Heart left ventricle (tissue), 16 donors: ENCODE data around the gene ELMOD3. TPM values are rescaled to one million over a fixed set of nuclear protein-coding genes. Genes with fewer than 3 reads are reported as not detected.

Source experiments
- ATAC-seq, 4 donors: fragments of 200-7000 bp; cut with Tn5 transposase; one replicate each; pipeline ENCODE4 v1.9.1; 2020 to 2022; ENCODE audit warnings: moderate library complexity in 4 of 4, mild to moderate bottlenecking in 3 of 4, moderate number of reproducible peaks in 1 of 4
- DNase-seq, 5 donors: peaks; one replicate each; pipeline ENCODE4 v3.0.0-alpha.2; 2020
- H3K27ac ChIP-seq, 12 donors: fragments of 200-600 bp; sonication (generic) in 4 of 12; one replicate each; pipeline versions ENCODE4 v1.5.0 to v1.8.0; 2016 to 2022; ENCODE audit warnings: mild to moderate bottlenecking in 2 of 12
- H3K27me3 ChIP-seq, 9 donors: fragments of 200-600 bp; sonication (generic) in 2 of 9; one replicate each; pipeline versions ENCODE4 v1.5.1 to v1.8.0; 2016 to 2022; ENCODE audit warnings: mild to moderate bottlenecking in 3 of 9
- H3K36me3 ChIP-seq, 9 donors: fragments of 200-600 bp; sonication (generic) in 2 of 9; one replicate each; pipeline versions ENCODE4 v1.5.0 to v1.8.0; 2018 to 2022; ENCODE audit warnings: mild to moderate bottlenecking in 2 of 9
- H3K4me1 ChIP-seq, 12 donors: fragments of 200-600 bp; sonication (generic) in 4 of 12; one replicate each; pipeline versions ENCODE4 v1.5.0 to v1.8.0; 2016 to 2022; ENCODE audit warnings: mild to moderate bottlenecking in 3 of 12
- H3K4me3 ChIP-seq, 12 donors: fragments of 200-600 bp; sonication (generic) in 4 of 12; one replicate each; pipeline versions ENCODE4 v1.5.0 to v1.8.0; 2017 to 2022; ENCODE audit warnings: mild to moderate bottlenecking in 9 of 12, moderate library complexity in 4 of 12
- H3K9me3 ChIP-seq, 12 donors: fragments of 200-600 bp; sonication (generic) in 4 of 12; one replicate each; pipeline versions ENCODE4 v1.5.0 to v1.8.0; 2016 to 2022; ENCODE audit warnings: mild to moderate bottlenecking in 1 of 12
- CTCF ChIP-seq, 12 donors: fragments of 200-600 bp; sonication (generic) in 4 of 12; IDR thresholded peaks; one replicate each; pipeline versions ENCODE4 v1.5.0 to v1.8.0; 2018 to 2022; ENCODE audit warnings: antibody characterized with exemption in 12 of 12, mild to moderate bottlenecking in 5 of 12
- POLR2A ChIP-seq, 2 donors: fragments of 450-650 bp; IDR thresholded peaks; one replicate each; pipeline ENCODE4 v1.6.1; 2017; ENCODE audit warnings: antibody characterized with exemption in 2 of 2, mild to moderate bottlenecking in 2 of 2, moderate library complexity in 2 of 2
- WGBS, 4 donors: extraction: QIAGEN DNeasy Blood & Tissue Kit in 2 of 4; methylation state at CpG; one replicate each; pipeline versions ENCODE4 v1.1.5 to v1.1.7; 2013 to 2018; 5-methylcytosine and 5-hydroxymethylcytosine counted together
- intact Hi-C, 10 donors: fragments of 100-400 bp; cut with DNase I; formaldehyde crosslinking; loops; one replicate each; pipeline versions ENCODE4 v1.11.1 to v1.14.2; 2022
- polyA plus RNA-seq, 2 donors: library from polyadenylated mRNA; stranded (reverse); fragments of 200-250 nt; gene quantifications; one replicate each; pipeline ENCODE4 v1.2.3, GENCODE V29; 2013
- total RNA-seq, 9 donors: library from RNA; depleted of rRNA in 2 of 9; stranded (reverse); fragments of >200 nt in 2 of 9; fragmentation: NEBNext Ultra II Directional in 3 of 9; extraction: Animal tissue kit (Norgen Biotek cat#: 25700) in 3 of 9; gene quantifications; one replicate each; pipeline versions ENCODE4 v1.1.0 to v1.2.4, GENCODE V29; 2016 to 2023
- donor health status: ischemic (EF 13 %, LVEDD 7.1; RV severe dilation, severe dysfunction).
- donor health status: healthy with polysubstance abuse.
- donor health status: DM: no; HTN: yes; CAD: no.
- donor health status: DM: no; HTN: no; CAD: no.
- donor health status: ischemic (EF 25% LVEDD 6.9; RV normal size, moderate dysfunction).
- donor health status: ischemic (EF 25% LVEDD 5.7; RV mildly dilated, moderate dysfunction).
- donor health status: healthy.
- donor health status: DM: yes; HTN: yes; CAD: no.
- donor health status: ischemic (EF 35%, LVEDD 5.7; RV mildly dilated, moderate dysfunction).
- donor health status: nonischemic (EF 11% LVEDD 7.7; RV severe dilation, severe dysfunction).
- donor health status: DM: yes; HTN: yes; CAD: no.
- donor health status: PGD.
- donor health status: ischemic (EF 29% LVEDD 5.4; RV normal size, mild dysfunction).
- donor health status: nonischemic (EF 23%, LVEDD 6.1; RV moderate dilation, normal function).

Gene ELMOD3
- total and polyA plus RNA-seq, 11 donors = 6.0 to 18.0 (median 10.2) TPM

- Histone ChIP-seq H3K27me3 (peaks cover 0 to 2% (median 0%) of the 10 kb centered on the region in 9 donors), H3K4me1 (peaks cover 5 to 54% (median 24%) of the 10 kb centered on the region in 12 donors), H3K36me3 (no peaks in the 10 kb centered on the region), H3K4me3 (peak overlapping the region; percentile 68 to 86 (median 76)), H3K27ac (peak overlapping the region; percentile 85 to 97 (median 94)), H3K9me3 (no peaks in the 10 kb centered on the region)
- WGBS, 4 donors = 56 to 64% (median 61%) methylated on average over 16 to 17 of the region's 17 CpGs
- intact Hi-C loops = loop anchor here in 1 of 10 donors (5.0 kb wide), 1 partner anchor 198 kb away; the partner anchor contains the start of gene USP39
- no peak for TF ChIP-seq CTCF (IDR thresholded peaks at IDR 0.05)
- no peak for TF ChIP-seq POLR2A (IDR thresholded peaks at IDR 0.05)
- ATAC-seq (peak in 1 of 4 donors; percentile 6), DNase-seq (peak in 1 of 5 donors; percentile 65)
Measured at GRCh38 chr2:85419009-85419675, 64.6 kb downstream of the ELMOD3 start.

- Histone ChIP-seq H3K4me3 (peak overlapping the region in 9 of 12 donors; percentile 14 to 45 (median 19)), H3K27me3 (no peaks in the 10 kb centered on the region), H3K4me1 (peaks cover 5 to 42% (median 24%) of the 10 kb centered on the region in 12 donors), H3K9me3 (no peaks in the 10 kb centered on the region), H3K27ac (peak overlapping the region; percentile 48 to 95 (median 66)), H3K36me3 (no peaks in the 10 kb centered on the region)
- peak; percentile 86 to 96 (median 89) for DNase-seq
- peak; percentile 76 to 83 (median 80) for ATAC-seq
- WGBS, 4 donors = 20 to 26% (median 23%) methylated on average over 22 of the region's 22 CpGs
- intact Hi-C loops = loop anchor here (1.0 to 5.0 kb wide), 4 partner anchors 130 to 187 kb away; no protein-coding TSS in a partner anchor
- TF ChIP-seq POLR2A (IDR thresholded peaks at IDR 0.05) = no peak
- TF ChIP-seq CTCF (IDR thresholded peaks at IDR 0.05) = peak in 11 of 12 donors; percentile 98 to 100 (median 100)
Measured at GRCh38 chr2:85420536-85421259, 66.1 kb downstream of the ELMOD3 start.

GRCh38 chr2:85421260-85422071, 66.9 kb downstream of the ELMOD3 start:
- H3K4me1 ChIP-seq = peaks cover 5 to 34% (median 24%) of the 10 kb centered on the region in 12 donors
- DNase-seq = peak in 1 of 5 donors; percentile 13
- WGBS, 4 donors = 66 to 75% (median 71%) methylated on average over 13 of the region's 13 CpGs
- ATAC-seq = peak in 1 of 4 donors; percentile 2
- H3K27me3 ChIP-seq = no peaks in the 10 kb centered on the region
- no peak for TF ChIP-seq CTCF (IDR thresholded peaks at IDR 0.05)
- H3K9me3 ChIP-seq = no peaks in the 10 kb centered on the region
- peak overlapping the region in 3 of 12 donors; percentile 14 to 38 (median 28) for H3K4me3 ChIP-seq
- no peaks in the 10 kb centered on the region for H3K36me3 ChIP-seq
- peak overlapping the region; percentile 48 to 95 (median 66) for H3K27ac ChIP-seq
- intact Hi-C loops = loop anchor here in 4 of 10 donors (2.0 to 5.0 kb wide), 3 partner anchors 129 to 186 kb away; no protein-coding TSS in a partner anchor
